ENCODE results near the gene PPM1H. TPM values are rescaled to one million over a fixed set of nuclear protein-coding genes. Genes with fewer than 3 reads are reported as not detected.

PPM1H gene
- total RNA-seq = 1 to 10 TPM; 1.5 to 2.7 (median 2.3) TPM

DNA sequence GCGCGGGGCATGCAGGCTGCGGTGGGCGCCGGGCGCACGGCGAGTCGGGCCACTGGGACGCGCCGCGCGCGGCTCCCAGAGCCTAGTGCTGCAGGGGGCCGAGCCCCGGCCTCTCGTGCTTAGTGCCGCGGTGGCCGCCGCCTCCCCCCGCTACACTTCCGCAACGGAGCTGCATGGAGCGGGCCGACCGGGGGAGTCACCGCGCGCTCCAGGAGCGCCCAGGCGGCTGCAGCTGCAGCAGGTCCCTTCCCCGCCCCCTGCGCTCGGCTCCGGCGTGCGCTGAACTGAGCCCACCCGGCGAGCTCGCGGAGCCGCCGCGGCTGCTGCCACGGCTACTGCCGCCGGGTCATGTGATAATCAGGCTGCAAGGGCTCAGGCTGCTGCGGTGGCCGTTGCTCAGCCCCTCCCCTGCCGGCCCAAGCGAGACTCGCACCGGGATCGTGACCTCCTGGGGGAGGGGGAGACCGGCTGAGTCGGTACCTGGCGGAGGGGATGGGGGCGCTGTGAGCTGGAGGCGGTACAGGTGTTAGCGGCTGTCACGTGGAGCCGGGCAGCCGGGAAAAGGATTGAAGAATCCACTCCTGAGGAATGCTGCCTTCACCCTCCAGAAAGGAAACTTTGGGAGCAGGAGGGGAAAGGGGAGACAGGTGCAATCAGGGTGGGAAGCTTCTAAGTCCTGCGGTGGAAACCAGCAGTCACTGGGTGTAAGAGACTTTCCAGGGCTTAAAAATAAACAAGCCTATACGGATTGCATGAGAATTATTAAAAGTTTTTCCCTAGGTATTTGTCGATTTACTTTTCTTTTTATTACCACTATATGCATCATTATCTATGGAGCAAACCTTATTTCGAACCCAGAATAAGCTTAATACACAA is at the start of gene PPM1H:
Gene PPM1H (minus strand): TSS at position 352 of the 876 bp plus-strand sequence. CDS start 414 bp downstream, outside the sequence.
- TF ChIP-seq, protein P1, sequence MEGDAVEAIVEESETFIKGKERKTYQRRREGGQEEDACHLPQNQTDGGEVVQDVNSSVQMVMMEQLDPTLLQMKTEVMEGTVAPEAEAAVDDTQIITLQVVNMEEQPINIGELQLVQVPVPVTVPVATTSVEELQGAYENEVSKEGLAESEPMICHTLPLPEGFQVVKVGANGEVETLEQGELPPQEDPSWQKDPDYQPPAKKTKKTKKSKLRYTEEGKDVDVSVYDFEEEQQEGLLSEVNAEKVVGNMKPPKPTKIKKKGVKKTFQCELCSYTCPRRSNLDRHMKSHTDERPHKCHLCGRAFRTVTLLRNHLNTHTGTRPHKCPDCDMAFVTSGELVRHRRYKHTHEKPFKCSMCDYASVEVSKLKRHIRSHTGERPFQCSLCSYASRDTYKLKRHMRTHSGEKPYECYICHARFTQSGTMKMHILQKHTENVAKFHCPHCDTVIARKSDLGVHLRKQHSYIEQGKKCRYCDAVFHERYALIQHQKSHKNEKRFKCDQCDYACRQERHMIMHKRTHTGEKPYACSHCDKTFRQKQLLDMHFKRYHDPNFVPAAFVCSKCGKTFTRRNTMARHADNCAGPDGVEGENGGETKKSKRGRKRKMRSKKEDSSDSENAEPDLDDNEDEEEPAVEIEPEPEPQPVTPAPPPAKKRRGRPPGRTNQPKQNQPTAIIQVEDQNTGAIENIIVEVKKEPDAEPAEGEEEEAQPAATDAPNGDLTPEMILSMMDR (IDR thresholded peaks at IDR 0.05; ENCODE audit: low read depth) = no peak

- TF ChIP-seq, protein P1 (IDR thresholded peaks at IDR 0.05; ENCODE audit: low read depth) = no peak
Measured at GRCh38 chr12:62983594-62983993, 48.6 kb upstream of the PPM1H start.

DNA sequence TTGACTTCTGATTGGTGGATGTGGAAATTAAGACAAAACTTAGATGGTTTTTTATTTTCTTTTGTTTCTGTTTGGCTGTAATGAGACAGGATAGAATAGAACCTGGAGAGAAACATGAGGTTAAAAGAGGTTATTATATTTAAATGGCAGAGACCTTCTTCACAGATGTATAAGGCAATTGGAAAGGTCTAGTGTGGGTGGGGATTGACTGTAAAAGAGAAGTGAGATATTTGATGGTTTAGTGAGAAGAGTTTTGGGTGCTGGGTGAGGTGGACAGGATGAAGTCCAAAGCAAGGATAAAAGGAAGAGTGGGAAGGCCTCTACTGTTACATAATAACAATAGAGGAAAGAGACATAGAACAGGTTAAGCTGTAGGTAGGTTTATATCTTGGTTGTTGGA is 43.8 kb upstream of the PPM1H start:
- TF ChIP-seq, protein P1 (IDR thresholded peaks at IDR 0.05; ENCODE audit: low read depth) = no peak

DNA sequence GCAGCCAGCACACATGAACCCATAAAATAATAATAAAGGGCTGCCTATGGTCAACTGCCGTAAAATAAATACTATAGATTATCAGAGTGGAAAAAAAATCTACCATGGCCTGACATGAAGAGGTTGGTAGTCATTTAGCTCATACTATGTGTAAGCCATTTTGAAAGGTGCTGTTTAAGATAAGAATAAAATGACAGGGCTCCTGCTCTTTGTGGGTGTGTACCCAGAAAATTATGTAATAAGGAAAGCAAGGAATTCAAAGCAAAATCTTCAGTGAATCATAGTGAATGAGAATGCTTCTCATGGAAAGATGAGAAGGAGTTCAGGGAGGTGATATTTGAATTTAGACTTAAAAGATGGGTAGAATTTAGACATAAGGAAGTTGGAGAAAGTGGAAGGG is 42.9 kb upstream of the PPM1H start:
- TF ChIP-seq, protein P1 (IDR thresholded peaks at IDR 0.05; ENCODE audit: low read depth) = no peak

GRCh38 chr12:62977418-62977817 is 42.5 kb upstream of the PPM1H start:
- TF ChIP-seq, protein P1 (IDR thresholded peaks at IDR 0.05; ENCODE audit: low read depth) = no peak

- TF ChIP-seq, protein P1 (IDR thresholded peaks at IDR 0.05; ENCODE audit: low read depth) = no peak
Measured at GRCh38 chr12:62976110-62976662, 41.2 kb upstream of the PPM1H start.

GRCh38 chr12:62971769-62972525 is 37.0 kb upstream of the PPM1H start:
- TF ChIP-seq, protein P1 (IDR thresholded peaks at IDR 0.05; ENCODE audit: low read depth) = no peak

All from subcutaneous adipose tissue (tissue), 4 donors.